ENCODE results near the gene IGF1.
"Not testable (repeated sequence)": the region's sequence is repeated elsewhere in the genome, so short reads cannot be mapped to it uniquely, and the experiment has no call there.

IGF1 gene

GRCh38 chr12:102374190-102374589 is 106.2 kb downstream of the IGF1 start:
- DNase-seq = no peak

- no peak for DNase-seq
These were observed 108.3 kb downstream of the IGF1 start for GRCh38 chr12:102372087-102372486.

GRCh38 chr12:102371165-102371564 is 109.2 kb downstream of the IGF1 start:
- no peak for DNase-seq

GRCh38 chr12:102369876-102370275 is 110.5 kb downstream of the IGF1 start:
- no peak for DNase-seq

GRCh38 chr12:102365365-102365764 is 115.0 kb downstream of the IGF1 start:
- no peak for DNase-seq

GRCh38 chr12:102364709-102365108 is 115.7 kb downstream of the IGF1 start:
- DNase-seq = no peak

- DNase-seq = no peak
These were observed 123.7 kb downstream of the IGF1 start for GRCh38 chr12:102356690-102357089.

GRCh38 chr12:102354281-102354680 is 126.1 kb downstream of the IGF1 start:
- not testable (repeated sequence) for DNase-seq

GRCh38 chr12:102351322-102351721 is 129.0 kb downstream of the IGF1 start:
- DNase-seq = no peak

- DNase-seq = no peak
These were observed 130.3 kb downstream of the IGF1 start for GRCh38 chr12:102350070-102350469.

- no peak for DNase-seq
These were observed 131.3 kb downstream of the IGF1 start for GRCh38 chr12:102349079-102349478.

- DNase-seq = no peak
These were observed 132.6 kb downstream of the IGF1 start for GRCh38 chr12:102347811-102348210.

Data from hippocampal formation (tissue), 2 donors.